ENCODE data around the gene FRMD3.

Gene FRMD3

DNA sequence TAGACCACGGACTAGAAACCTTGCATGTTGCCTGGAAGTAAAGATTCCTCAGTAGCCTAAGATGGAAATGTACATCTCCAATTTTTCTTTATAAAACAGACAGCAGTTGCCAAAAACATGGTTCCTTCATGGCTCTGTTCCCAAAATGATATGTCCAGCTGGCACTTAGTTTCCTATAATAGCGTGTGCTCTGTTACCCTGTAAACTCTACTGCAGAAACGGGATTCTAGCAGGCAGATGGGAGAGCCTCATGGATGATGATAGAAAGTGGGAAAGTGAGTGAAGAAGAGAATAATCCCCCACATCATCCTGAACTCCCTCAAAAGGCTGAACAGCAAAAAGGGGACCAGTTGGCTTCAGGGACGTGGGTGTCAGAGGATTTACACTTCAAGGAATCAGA is 118.2 kb downstream of the FRMD3 start:
- TF ChIP-seq, protein P1, sequence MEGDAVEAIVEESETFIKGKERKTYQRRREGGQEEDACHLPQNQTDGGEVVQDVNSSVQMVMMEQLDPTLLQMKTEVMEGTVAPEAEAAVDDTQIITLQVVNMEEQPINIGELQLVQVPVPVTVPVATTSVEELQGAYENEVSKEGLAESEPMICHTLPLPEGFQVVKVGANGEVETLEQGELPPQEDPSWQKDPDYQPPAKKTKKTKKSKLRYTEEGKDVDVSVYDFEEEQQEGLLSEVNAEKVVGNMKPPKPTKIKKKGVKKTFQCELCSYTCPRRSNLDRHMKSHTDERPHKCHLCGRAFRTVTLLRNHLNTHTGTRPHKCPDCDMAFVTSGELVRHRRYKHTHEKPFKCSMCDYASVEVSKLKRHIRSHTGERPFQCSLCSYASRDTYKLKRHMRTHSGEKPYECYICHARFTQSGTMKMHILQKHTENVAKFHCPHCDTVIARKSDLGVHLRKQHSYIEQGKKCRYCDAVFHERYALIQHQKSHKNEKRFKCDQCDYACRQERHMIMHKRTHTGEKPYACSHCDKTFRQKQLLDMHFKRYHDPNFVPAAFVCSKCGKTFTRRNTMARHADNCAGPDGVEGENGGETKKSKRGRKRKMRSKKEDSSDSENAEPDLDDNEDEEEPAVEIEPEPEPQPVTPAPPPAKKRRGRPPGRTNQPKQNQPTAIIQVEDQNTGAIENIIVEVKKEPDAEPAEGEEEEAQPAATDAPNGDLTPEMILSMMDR (IDR thresholded peaks at IDR 0.05), result no peak
- Mint-ChIP-seq H3K27ac (no peak overlapping the region), H3K4me3 (no peak overlapping the region), H3K36me3 (ENCODE audit: low read depth) (no peaks in the 10 kb centered on the region), H3K27me3 (ENCODE audit: low read depth, poor library complexity) (peaks cover 7% of the 10 kb centered on the region), H3K4me1 (no peaks in the 10 kb centered on the region), H3K9me3 (peaks cover 5% of the 10 kb centered on the region)
- DNase-seq, result no peak

DNA sequence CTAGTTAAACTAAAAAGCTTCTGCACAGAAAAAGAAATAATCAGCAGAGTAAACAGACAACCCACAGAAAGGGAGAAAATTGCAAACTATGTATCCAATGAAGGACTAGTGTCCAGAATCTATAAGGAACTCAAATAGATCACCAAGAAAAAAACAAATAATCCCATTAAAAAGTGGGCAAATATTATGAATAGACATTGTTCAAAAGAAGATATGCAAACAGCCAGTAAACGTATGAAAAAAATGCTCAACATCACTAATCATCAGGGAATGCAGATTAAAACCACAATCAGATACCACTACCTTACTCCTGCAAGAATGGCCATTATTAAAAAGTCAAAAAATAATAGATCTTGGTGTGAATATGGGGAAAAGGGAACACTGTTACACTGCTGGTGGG is 119.9 kb downstream of the FRMD3 start:
- no peaks in the 10 kb centered on the region for H3K4me1 Mint-ChIP-seq
- no peak overlapping the region for H3K4me3 Mint-ChIP-seq
- H3K27me3 Mint-ChIP-seq (ENCODE audit: low read depth, poor library complexity), result peaks cover 7% of the 10 kb centered on the region
- peaks cover 16% of the 10 kb centered on the region for H3K9me3 Mint-ChIP-seq
- TF ChIP-seq, protein P1 (IDR thresholded peaks at IDR 0.05), result no peak
- no peak for DNase-seq
- no peak overlapping the region for H3K27ac Mint-ChIP-seq
- H3K36me3 Mint-ChIP-seq (ENCODE audit: low read depth), result no peaks in the 10 kb centered on the region

DNA sequence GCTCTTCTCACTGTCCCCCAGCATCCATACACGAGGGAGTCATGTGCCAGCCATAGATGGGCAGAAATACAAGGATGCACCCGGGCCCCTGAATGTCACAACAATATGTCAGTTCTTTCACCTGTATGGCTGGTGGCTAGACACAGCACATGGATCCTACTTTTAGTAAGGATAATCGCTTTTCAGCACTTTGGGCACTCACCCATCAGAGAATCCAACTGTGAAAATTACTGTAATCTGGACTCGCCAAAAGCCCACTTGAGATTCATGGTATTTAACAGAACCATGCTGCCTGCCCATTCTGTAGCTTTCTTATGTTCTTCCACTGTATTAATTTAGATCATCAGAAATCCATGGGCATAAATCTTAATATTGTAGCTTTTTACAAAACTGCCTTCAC is 124.8 kb downstream of the FRMD3 start:
- no peak for DNase-seq
- Mint-ChIP-seq H3K27me3 (ENCODE audit: low read depth, poor library complexity) (peaks cover 10% of the 10 kb centered on the region), H3K9me3 (peaks cover 10% of the 10 kb centered on the region), H3K4me1 (no peaks in the 10 kb centered on the region), H3K36me3 (ENCODE audit: low read depth) (no peaks in the 10 kb centered on the region), H3K27ac (no peak overlapping the region), H3K4me3 (no peak overlapping the region)
- TF ChIP-seq, protein P1 (IDR thresholded peaks at IDR 0.05), result no peak

DNA sequence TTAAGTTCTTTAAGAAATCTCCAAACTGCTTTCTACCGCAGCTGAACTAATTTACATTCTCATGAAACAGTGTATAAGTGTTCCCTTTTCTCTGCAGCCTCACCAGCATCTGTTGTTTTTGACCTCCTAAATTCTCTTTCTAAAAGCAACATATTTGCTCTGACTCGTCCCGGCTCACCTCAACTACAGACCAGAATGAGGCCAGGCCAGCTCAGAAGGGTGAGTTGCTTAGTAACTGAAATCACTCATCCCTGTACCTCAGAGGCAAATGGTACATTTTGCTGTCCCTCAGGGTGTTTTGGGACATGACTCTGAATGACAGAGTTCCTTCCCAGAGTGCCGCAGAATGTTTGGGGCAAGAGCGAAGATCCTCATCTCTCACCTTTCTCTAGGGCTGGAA is 127.5 kb downstream of the FRMD3 start:
- DNase-seq, result no peak
- Mint-ChIP-seq H3K9me3 (peaks cover 19% of the 10 kb centered on the region), H3K4me1 (no peaks in the 10 kb centered on the region), H3K27ac (no peak overlapping the region), H3K4me3 (no peak overlapping the region), H3K27me3 (ENCODE audit: low read depth, poor library complexity) (peaks cover 6% of the 10 kb centered on the region), H3K36me3 (ENCODE audit: low read depth) (no peaks in the 10 kb centered on the region)
- TF ChIP-seq, protein P1 (IDR thresholded peaks at IDR 0.05), result no peak

DNA sequence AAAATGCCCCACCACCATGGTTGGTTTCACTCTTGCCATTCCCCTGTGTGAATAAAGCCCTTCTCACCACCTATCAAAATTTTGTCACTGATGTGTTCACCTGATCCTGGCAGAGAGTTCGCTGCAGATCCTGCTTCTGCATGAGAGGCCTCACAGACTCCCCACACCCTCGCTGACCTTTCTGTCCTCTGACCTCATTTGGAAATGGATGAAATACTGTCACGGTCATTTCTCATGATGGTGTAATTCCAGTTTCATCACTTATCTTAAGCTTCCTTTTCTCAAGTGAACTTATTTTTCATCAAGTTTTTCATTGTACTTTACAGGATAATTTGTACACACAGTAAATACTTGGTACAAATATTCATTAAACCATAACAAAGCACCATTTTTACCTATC is 131.3 kb downstream of the FRMD3 start:
- Mint-ChIP-seq H3K4me1 (peaks cover 5% of the 10 kb centered on the region), H3K9me3 (peaks cover 9% of the 10 kb centered on the region), H3K36me3 (ENCODE audit: low read depth) (no peaks in the 10 kb centered on the region), H3K27me3 (ENCODE audit: low read depth, poor library complexity) (peaks cover 6% of the 10 kb centered on the region), H3K27ac (no peak overlapping the region), H3K4me3 (no peak overlapping the region)
- TF ChIP-seq, protein P1 (IDR thresholded peaks at IDR 0.05), result no peak
- DNase-seq, result no peak

DNA sequence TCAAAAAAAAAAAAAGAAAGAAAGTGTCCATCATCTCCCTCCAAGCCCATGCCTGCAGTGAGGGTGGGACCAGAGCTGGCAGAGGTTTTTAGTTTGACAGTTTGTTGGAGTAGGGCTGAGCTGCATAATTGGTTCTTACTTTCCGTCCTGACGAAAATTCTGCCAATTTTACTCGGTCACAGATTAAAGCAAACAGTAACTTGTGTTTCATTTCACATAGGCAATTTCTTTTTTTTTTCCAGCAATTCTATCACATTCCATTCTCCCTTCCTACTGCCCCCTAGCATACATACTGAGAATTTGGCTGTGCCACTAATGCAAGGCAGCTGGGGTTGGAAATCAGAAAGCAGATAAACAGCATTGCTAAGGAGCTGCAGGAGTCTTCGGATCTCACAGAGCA is 132.4 kb downstream of the FRMD3 start:
- TF ChIP-seq, protein P1 (IDR thresholded peaks at IDR 0.05), result no peak
- no peaks in the 10 kb centered on the region for H3K36me3 Mint-ChIP-seq (ENCODE audit: low read depth)
- no peak overlapping the region for H3K27ac Mint-ChIP-seq
- DNase-seq, result no peak
- H3K4me3 Mint-ChIP-seq, result no peak overlapping the region
- H3K27me3 Mint-ChIP-seq (ENCODE audit: low read depth, poor library complexity), result peaks cover 6% of the 10 kb centered on the region
- H3K9me3 Mint-ChIP-seq, result peaks cover 14% of the 10 kb centered on the region
- peaks cover 5% of the 10 kb centered on the region for H3K4me1 Mint-ChIP-seq
